NCI-H524 (cell line): Measurements from ENCODE around the gene INTS11.

Experiments
- DNase-seq, 2 experiments: peaks; one replicate each; lab custom pipeline; 2025; lab: John Stamatoyannopoulos, UW

Gene INTS11

DNA sequence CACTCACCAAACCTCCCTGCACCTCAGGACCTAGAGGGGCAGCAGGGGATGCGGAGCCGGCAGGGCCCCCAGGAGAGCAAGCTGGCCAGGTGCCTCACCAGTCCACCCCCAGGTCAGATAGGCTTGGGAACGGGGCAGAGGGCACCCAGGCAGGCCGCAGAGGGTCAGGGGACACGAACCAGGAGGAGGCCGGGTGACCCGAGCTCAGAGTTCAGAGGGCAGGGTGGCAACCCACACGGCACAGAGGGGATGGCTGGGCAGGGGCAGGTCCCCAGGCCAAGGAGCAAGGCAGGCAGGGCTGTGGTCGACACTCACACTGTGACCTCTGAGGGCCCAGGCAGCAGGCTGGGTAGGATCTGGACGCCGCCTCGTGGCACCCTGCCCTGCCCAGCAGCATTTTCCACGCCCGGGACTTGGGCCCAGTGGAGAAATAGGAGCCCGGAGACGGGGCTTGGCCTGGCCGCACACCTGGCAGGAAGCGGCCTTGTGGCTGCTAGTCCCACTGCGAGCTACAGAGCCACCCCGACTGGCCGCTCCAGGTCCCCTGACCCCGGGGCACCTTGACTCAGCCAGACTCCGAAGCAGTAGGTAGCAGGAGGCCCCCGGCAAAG is 19.5 kb upstream of the INTS11 start:
- DNase-seq = no peak

DNA sequence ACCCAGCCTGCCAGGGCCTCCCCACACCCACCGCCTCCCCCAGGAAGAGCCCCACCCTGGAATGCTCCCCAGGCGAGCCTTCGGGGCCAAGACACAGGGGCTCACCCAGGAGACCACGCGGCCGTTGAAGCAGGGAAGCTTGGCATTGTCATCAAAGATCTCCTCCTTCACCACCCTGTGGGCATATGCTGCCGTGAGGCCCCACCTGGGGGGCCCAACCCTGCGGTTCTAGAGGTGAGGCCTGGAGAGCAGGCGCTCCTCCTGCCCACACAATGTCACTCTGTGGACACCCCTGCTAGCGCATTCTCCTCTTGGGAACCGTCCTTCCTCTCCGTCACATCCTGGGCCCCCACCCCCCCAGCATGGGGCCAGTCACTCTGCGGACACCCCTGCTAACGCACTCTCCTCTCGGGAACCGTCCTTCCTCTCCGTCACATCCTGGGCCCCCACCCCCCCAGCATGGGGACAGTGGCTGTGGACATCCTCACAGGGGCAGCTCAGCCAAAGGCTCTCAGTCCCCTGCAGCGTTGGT is 18.2 kb upstream of the INTS11 start:
- no peak for DNase-seq

DNA sequence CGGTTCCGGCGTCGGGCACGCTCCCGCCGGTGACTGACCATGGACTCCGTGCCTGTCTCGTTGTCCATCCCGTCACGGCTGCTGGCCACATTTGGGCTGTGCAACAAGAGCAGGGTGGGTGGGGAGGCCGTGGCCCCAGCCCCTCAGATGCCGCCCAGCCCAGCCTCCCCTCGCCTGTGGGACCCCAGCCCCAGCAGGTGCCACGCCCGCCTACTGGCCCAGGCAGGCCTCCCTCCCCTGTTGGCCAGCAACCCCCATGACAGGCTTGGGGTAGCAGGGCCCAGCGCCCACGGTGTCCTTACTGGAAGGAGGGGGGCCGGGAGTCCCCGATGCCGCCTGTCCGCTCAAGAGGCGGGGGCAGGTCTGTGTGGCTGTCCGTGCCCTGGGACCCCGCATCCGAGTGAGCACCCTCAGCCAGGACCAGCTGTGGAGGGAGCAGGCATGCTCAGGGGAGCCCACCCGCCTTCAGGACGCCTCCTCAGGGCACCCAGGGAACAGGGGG is 17.7 kb upstream of the INTS11 start:
- DNase-seq = no peak

DNA sequence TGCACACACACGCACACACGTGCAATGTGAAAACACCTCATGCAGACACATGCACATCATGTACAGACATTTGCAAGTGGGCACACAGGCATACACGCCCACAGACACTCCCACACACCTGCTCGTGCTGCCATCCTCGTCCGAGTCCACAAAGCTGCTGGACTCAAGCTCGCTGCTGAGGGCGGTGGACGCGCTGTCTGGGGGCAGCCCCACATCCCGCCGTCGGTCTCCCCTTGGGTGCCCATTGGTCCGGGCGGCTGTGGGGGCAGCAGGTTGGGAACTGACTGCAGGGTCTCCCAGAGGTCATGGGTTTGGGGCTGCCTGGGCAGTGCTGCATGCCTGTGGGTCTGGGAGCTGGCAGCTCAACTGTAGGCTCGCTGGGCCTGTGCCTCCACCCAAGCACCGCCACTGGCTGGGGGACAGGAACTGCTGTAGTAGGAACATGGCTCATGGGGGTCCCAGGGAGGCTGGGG is 17.1 kb upstream of the INTS11 start:
- no peak for DNase-seq

DNA sequence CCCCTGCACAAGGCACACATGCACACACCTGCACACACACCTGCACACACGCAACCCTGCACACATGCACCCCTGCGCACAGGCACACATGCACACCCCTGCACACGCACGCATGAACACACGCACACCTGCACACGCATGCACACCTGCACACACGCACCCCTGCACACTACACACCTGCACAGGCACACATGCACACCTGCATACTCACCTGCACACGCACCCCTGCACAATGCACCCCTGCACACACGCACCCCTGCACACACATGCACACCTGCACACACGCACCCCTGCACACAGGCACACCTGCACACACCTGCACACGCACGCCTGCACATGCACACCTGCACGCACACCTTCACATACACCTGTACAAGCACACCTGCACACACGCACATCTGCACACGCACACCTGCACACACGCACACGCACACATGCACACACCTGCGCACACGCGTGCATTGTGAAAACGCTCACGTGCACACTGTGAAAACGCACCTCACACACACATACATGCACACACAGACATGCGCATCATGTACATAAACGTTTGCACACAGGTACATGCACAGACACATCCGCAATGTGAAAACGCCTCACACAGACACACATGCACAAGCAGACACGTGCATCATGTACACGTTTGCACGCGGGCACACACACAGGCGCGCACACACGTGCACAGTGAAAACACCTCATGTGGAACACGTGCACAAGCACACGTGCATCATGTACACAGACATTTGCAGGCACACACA is 16.5 kb upstream of the INTS11 start:
- DNase-seq = no peak

DNA sequence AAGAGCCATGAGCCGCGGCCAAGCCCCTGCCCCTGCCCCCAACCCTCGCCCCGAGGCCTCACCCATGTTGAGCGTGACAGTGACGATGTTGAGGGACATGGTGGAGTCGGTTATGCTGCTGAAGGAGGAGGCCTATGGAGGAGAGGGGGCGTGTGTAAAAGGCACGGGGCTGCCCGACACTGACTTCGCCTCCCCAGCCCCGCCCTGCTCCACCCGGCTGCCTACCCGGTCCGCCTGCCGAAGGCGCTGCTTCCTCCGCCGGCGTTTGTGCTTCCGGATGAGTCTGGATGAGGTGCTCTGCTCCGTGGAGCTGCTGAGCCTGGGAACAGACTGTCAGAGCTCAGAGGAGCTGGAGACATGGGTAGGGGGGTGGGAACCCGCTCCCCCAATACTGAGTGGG is 15.7 kb upstream of the INTS11 start:
- DNase-seq = no peak

DNA sequence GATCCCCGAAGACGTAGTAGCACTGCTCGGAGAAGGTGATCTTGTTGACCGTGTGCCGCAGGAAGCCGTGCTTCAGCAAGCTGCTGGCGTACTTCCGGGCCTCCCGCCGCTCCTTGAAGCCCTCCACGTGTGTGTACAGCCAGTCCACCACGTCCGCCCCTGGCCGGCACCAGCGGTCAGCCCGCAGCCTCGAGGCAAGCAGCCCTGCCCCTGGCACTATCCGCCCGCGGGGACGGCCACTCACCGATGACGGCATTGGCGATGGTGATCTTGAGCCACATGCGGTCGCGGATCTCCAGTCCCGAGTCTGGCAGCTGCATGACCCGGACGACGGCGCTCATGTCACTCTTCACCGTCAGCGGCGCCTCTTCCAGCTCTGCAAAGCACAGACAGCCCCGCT is 13.8 kb upstream of the INTS11 start:
- no peak for DNase-seq

DNA sequence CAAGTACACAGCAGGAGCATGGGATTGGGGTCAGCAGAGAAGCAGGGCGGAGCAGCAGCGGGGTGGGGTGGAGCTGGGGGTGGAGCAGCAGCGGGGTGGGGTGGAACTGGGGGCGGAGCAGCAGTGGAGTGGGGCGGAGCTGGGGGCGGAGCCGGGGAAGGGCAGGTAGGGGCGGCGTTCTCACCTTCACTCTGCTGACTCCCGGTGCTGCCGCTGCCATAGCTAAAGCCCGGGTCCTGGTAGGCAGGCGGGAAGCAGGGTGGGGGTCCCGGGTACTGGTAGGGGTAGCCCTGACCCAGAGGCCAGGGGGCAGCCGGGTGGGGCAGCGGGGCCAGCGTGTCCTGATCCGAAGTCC is 13.3 kb upstream of the INTS11 start:
- no peak for DNase-seq

DNA sequence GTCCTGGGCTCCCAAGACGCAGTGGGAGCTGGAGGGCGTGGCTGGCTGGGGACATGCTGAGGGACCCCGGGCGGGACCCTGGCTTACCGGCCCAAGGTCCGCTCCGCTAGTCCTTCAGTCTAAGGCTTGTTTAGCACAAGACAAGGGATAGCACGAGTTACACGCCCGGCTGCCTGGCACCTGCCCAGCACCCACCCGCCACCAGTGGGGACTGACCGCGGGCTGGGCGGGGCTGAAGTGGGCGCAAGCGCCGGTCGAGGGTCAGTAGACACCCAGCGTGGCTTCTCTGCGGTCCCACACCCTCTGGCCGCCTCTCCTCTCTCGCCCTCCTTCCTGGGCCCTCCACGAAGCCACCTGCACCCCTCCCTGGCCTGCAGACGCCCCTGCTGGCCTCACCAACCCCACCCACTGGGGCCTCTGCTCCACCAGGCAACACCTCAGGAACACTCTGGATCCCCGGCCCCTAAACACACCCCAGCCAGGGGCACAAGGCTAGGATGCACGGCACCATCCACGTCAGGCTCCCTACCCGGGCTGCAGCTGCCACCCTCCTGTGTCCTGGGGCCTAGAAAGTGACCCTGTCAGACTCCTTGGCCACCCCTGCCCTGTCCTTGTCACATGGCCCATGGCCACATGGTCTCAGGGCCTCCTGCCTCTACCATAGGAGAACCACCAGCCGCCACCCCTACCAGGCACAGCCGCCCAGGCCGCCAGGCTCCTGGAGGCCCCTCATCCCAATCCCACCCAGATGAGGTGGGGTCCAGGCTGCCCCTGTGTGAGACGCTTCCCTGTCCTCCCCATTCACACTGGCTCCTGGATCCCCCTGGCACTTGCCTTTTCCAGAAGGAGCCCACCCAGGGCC is 12.7 kb upstream of the INTS11 start:
- DNase-seq = no peak

DNA sequence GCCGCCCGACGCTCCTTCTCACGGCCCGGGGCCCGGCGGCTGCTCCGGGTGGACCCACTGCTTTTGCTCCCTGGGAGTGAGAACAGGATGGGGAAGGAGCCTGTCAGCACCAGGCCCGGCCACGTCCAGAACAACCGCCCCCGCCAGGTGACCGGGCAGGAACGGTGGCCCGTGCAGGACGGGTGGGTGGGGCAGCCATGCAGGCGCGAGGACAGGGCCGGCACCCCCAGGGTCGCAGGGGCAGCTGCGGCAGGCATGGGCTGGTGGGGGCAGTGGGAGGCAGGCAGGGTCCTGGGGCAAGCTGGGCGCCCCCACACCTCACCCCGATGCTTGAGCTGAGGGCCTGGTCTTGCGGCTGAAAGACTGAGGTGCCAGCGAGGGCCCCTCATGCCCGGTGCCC is 12.0 kb upstream of the INTS11 start:
- no peak for DNase-seq

DNA sequence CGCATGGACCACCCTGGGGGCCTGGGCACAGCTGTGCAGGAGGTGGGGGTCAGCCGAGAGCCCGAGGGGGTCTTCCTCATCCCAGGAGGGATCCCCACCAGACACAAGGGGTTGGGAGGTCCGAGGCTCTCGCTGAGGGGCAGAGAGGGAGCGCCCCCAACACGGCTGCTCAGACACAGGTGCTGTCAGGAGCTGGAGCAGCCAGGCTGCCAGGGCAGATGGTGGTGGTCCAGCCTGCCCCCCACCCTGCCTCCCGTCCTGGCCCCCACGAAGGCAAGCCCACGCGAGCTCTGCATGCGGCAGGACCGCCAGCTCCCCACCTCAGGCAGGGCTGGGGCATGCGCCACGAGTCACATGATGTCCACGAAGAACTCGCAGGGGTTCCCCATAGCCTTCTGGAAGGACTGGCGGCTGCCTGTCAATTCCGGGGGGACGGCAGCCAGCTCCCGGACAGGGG is 11.4 kb upstream of the INTS11 start:
- no peak for DNase-seq

DNA sequence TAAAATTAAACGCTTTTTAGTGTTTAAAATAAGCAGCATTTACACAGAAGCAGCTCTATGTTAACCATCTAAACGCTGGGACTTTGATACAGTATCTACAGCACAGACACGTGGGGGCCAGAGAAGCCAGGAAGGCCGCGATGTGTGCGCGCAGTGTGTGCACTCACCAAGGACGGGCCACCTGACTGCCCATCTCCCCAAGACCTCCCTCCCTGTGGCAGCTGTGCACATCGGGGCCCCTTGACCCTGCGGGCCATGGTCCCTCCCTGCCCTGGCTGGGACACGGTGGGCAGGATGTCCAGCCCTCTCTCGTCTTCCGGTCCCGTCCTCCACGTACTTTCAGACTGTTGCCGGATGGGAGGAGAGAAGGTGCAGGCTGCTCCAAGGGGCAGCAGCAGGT is 10.8 kb upstream of the INTS11 start:
- no peak for DNase-seq

DNA sequence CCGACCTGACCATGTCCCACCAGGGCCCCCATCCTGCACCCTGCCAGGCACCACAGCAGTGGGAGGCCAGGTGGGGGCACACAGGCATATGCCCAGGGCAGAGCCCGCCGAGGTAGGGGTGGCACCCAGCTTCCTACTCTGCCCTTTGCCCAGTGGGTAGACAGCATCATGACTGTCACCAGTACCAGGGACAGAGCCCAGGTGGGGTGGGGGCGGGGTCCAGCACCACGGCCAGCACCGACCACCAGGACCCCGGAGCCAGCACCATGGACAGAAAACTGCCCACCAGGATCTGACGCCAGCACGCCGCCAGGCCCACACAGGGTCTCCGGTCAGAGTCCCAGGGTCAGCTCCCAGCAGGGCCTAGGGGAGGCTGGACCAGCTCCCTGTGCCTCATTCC is 10.4 kb upstream of the INTS11 start:
- no peak for DNase-seq

DNA sequence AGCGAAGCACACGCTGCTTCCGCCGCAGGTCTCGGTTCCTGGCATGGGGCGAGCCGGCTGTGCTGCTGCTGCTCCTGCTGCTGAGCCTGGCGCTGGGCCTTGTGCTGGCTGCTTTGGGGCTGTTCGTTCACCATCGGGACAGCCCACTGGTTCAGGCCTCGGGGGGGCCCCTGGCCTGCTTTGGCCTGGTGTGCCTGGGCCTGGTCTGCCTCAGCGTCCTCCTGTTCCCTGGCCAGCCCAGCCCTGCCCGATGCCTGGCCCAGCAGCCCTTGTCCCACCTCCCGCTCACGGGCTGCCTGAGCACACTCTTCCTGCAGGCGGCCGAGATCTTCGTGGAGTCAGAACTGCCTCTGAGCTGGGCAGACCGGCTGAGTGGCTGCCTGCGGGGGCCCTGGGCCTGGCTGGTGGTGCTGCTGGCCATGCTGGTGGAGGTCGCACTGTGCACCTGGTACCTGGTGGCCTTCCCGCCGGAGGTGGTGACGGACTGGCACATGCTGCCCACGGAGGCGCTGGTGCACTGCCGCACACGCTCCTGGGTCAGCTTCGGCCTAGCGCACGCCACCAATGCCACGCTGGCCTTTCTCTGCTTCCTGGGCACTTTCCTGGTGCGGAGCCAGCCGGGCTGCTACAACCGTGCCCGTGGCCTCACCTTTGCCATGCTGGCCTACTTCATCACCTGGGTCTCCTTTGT is 9.2 kb upstream of the INTS11 start:
- no peak for DNase-seq

DNA sequence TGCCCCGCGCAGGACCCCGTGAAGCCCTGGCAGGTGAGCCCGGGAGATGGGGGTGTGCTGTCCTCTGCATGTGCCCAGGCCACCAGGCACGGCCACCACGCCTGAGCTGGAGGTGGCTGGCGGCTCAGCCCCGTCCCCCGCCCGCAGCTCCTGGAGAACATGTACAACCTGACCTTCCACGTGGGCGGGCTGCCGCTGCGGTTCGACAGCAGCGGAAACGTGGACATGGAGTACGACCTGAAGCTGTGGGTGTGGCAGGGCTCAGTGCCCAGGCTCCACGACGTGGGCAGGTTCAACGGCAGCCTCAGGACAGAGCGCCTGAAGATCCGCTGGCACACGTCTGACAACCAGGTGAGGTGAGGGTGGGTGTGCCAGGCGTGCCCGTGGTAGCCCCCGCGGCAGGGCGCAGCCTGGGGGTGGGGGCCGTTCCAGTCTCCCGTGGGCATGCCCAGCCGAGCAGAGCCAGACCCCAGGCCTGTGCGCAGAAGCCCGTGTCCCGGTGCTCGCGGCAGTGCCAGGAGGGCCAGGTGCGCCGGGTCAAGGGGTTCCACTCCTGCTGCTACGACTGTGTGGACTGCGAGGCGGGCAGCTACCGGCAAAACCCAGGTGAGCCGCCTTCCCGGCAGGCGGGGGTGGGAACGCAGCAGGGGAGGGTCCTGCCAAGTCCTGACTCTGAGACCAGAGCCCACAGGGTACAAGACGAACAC is 8.5 kb upstream of the INTS11 start:
- no peak for DNase-seq

DNA sequence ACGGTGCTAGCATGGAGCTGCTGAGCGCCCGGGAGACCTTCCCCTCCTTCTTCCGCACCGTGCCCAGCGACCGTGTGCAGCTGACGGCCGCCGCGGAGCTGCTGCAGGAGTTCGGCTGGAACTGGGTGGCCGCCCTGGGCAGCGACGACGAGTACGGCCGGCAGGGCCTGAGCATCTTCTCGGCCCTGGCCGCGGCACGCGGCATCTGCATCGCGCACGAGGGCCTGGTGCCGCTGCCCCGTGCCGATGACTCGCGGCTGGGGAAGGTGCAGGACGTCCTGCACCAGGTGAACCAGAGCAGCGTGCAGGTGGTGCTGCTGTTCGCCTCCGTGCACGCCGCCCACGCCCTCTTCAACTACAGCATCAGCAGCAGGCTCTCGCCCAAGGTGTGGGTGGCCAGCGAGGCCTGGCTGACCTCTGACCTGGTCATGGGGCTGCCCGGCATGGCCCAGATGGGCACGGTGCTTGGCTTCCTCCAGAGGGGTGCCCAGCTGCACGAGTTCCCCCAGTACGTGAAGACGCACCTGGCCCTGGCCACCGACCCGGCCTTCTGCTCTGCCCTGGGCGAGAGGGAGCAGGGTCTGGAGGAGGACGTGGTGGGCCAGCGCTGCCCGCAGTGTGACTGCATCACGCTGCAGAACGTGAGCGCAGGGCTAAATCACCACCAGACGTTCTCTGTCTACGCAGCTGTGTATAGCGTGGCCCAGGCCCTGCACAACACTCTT is 7.7 kb upstream of the INTS11 start:
- no peak for DNase-seq

DNA sequence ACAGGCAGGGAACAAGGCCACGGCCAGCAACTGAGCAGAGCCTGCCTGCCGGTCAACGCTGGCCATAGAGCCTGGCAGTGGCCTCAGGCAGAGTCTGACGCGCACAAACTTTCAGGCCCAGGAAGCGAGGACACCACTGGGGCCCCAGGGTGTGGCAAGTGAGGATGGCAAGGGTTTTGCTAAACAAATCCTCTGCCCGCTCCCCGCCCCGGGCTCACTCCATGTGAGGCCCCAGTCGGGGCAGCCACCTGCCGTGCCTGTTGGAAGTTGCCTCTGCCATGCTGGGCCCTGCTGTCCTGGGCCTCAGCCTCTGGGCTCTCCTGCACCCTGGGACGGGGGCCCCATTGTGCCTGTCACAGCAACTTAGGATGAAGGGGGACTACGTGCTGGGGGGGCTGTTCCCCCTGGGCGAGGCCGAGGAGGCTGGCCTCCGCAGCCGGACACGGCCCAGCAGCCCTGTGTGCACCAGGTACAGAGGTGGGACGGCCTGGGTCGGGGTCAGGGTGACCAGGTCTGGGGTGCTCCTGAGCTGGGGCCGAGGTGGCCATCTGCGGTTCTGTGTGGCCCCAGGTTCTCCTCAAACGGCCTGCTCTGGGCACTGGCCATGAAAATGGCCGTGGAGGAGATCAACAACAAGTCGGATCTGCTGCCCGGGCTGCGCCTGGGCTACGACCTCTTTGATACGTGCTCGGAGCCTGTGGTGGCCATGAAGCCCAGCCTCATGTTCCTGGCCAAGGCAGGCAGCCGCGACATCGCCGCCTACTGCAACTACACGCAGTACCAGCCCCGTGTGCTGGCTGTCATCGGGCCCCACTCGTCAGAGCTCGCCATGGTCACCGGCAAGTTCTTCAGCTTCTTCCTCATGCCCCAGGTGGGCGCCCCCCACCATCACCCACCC is 6.9 kb upstream of the INTS11 start, which contains the start of gene TAS1R3:
Gene TAS1R3 (plus strand): TSS at position 213 of the 898 bp plus-strand sequence. CDS start 66 bp downstream, at position 279.
- no peak for DNase-seq

DNA sequence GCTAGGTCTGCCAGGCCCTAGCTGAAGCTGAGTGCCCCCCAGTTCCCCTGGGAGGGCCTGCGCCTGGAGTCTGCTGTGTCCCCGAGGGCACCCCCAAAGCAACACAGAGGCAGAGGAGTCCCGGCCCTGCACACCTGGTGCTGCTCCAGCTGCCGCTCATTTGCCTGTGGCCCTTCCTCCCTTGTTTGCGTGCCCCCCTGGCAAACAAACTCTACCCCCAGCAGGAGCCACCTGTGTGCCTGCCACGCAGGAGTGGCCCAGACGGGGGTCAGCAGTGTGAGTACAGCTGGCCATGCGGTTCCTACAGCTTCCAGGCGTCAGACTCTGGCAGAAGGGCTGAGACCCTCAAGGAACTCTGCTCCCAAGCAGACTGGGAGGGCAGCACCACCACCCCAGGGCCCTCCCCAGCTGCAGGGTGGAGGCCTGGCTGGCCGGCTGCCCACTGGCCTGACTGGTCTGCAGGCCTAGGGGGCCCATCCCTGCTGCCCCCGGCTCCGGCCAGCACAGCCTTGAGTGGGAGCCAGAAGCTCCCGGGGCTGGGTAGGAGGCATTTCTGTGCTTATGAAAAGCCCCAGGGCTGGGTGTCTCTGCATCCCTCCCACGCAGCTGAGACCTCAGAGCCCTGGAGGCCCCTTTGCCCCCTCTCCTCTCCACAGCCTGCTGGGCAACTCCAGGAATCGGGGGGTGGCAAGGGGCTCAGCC is 6.1 kb upstream of the INTS11 start:
- no peak for DNase-seq
